ENCODE measurements around the gene TTC39A. TPM values are rescaled to one million over a fixed set of nuclear protein-coding genes. Genes with fewer than 3 reads are reported as not detected.

Gene TTC39A
- total RNA-seq, 4 donors from 2014 or later: 0.66 to 2.1 (median 1.4) TPM; not detected in 1

GRCh38 chr1:51305371-51305823 lies 25.0 kb downstream of the TTC39A start:
- no peak for TF ChIP-seq CTCF (IDR thresholded peaks at IDR 0.05; ENCODE audit: low read depth)

GRCh38 chr1:51304360-51304759 lies 26.0 kb downstream of the TTC39A start:
- no peak for TF ChIP-seq CTCF (IDR thresholded peaks at IDR 0.05; ENCODE audit: low read depth)

GRCh38 chr1:51303751-51304251 lies 26.6 kb downstream of the TTC39A start:
- TF ChIP-seq CTCF (IDR thresholded peaks at IDR 0.05; ENCODE audit: low read depth): no peak

GRCh38 chr1:51303315-51303714 lies 27.0 kb downstream of the TTC39A start:
- no peak for TF ChIP-seq CTCF (IDR thresholded peaks at IDR 0.05; ENCODE audit: low read depth)

- TF ChIP-seq CTCF (IDR thresholded peaks at IDR 0.05; ENCODE audit: low read depth): no peak
These were observed 27.6 kb downstream of the TTC39A start for GRCh38 chr1:51302746-51303145.

GRCh38 chr1:51302270-51302669 lies 28.1 kb downstream of the TTC39A start:
- no peak for TF ChIP-seq CTCF (IDR thresholded peaks at IDR 0.05; ENCODE audit: low read depth)

- no peak for TF ChIP-seq CTCF (IDR thresholded peaks at IDR 0.05; ENCODE audit: low read depth)
These were observed 28.6 kb downstream of the TTC39A start for GRCh38 chr1:51301844-51302162.
